GM12878 (cell line): ENCODE measurements around the gene SMIM43. TPM values are rescaled to one million over a fixed set of nuclear protein-coding genes. Genes with fewer than 3 reads are reported as not detected.

Source experiments
- ATAC-seq: fragments of 200-7000 bp; cut with Tn5 transposase; 3 replicates; pipeline ENCODE4 v1.9.1; 2020; ENCODE audit warnings: mild to moderate bottlenecking, moderate library complexity
- Bru-seq: library from RNA; stranded (reverse); fragments of 400-500 nt; gene quantifications from one replicate; lab custom pipeline; 2021; lab: Mats Ljungman, UMichigan
- BruChase-seq, 2 experiments: library from RNA; stranded (reverse); fragments of 400-500 nt; gene quantifications; one replicate each; lab custom pipeline; 2021; lab: Mats Ljungman, UMichigan
- BruUV-seq: library from RNA; stranded (reverse); fragments of 400-500 nt; replicated peaks from 2 replicates; lab custom pipeline; 2021; lab: Mats Ljungman, UMichigan
- CTCF ChIA-PET: fragments of 300-600 bp; sonication (Branson Sonifier 250); formaldehyde crosslinking; extraction: SDS; loops from one replicate; lab custom pipeline; 2021; ENCODE audit warnings: inconsistent platforms; lab: Yijun Ruan, JAX
- POLR2A ChIA-PET: fragments of 350-600 bp; formaldehyde crosslinking; extraction: SDS; loops from one replicate; lab custom pipeline; 2021; ENCODE audit warnings: inconsistent platforms; lab: Charles Lee
- RAD21 ChIA-PET: fragments of 300-600 bp; sonication (Branson Sonifier 250); formaldehyde crosslinking; loops from one replicate; lab custom pipeline; 2023; ENCODE audit warnings: antibody characterized with exemption; ENCODE audit not compliant: unreplicated experiment; lab: Charles Lee
- SMC1A ChIA-PET: fragments of 300-600 bp; sonication (Branson Sonifier 250); formaldehyde crosslinking; loops from one replicate; lab custom pipeline; 2023; ENCODE audit not compliant: unreplicated experiment, uncharacterized antibody; lab: Charles Lee
- DNase-seq: peaks from one replicate; pipeline ENCODE4 v3.0.0-alpha.2; 2011; ENCODE audit warnings: low read depth, low spot score
- FAIRE-seq: peaks from 3 replicates; lab custom pipeline; 2011; peaks lifted over from hg19 to GRCh38; lab: Jason Lieb, UNC
- H2AFZ ChIP-seq: 2 replicates; pipeline ENCODE4 v1.6.0; 2011; ENCODE audit warnings: low read depth, low read length, control low read depth; ENCODE audit not compliant: control insufficient read depth
- H3K27ac ChIP-seq: 2 replicates; pipeline ENCODE4 v1.5.1; 2011; ENCODE audit warnings: control low read depth; ENCODE audit not compliant: control insufficient read depth, insufficient read depth
- H3K27me3 ChIP-seq, 2 experiments: replicated peaks in 1 of 2; 2 replicates each; pipeline versions ENCODE4 v1.6.0 to v1.6.1; 2011; ENCODE audit warnings: low read length in 1 of 2; ENCODE audit not compliant: control insufficient read depth in 2 of 2, insufficient read depth in 2 of 2
- H3K36me3 ChIP-seq, 2 experiments: 2 replicates each; pipeline ENCODE4 v1.5.1; 2011; ENCODE audit warnings: low read length in 1 of 2; ENCODE audit not compliant: control insufficient read depth in 2 of 2, insufficient read depth in 2 of 2
- H3K4me1 ChIP-seq: 2 replicates; pipeline ENCODE4 v1.6.1; 2011; ENCODE audit warnings: mild to moderate bottlenecking, low read length, moderate library complexity, mixed read lengths; ENCODE audit not compliant: control insufficient read depth, insufficient read depth
- H3K4me2 ChIP-seq: 2 replicates; pipeline ENCODE4 v1.6.0; 2011; ENCODE audit warnings: control low read depth; ENCODE audit not compliant: control insufficient read depth, insufficient read depth
- H3K4me3 ChIP-seq: fragments of 200-600 bp; sonication (generic); 2 replicates; pipeline ENCODE4 v1.5.1; 2016
- H3K79me2 ChIP-seq: 2 replicates; pipeline ENCODE4 v1.6.0; 2011; ENCODE audit warnings: low read length; ENCODE audit not compliant: control insufficient read depth, insufficient read depth
- H3K9ac ChIP-seq: 2 replicates; pipeline ENCODE4 v1.8.0; 2011; ENCODE audit warnings: low read length, control low read depth, mixed read lengths; ENCODE audit not compliant: control insufficient read depth, insufficient read depth
- H3K9me3 ChIP-seq: replicated peaks from 3 replicates; pipeline ENCODE4 v1.5.1; 2011; ENCODE audit warnings: mild to moderate bottlenecking, low read length; ENCODE audit not compliant: control insufficient read depth, insufficient read depth
- H4K20me1 ChIP-seq: 2 replicates; pipeline ENCODE4 v1.6.0; 2011; ENCODE audit not compliant: control insufficient read depth, insufficient read depth
- HDAC6 ChIP-seq: fragments of 200-600 bp; sonication (generic); IDR thresholded peaks from one replicate; pipeline ENCODE4 v1.8.0; 2017; ENCODE audit warnings: antibody characterized with exemption; ENCODE audit not compliant: unreplicated experiment
- MEF2B ChIP-seq: fragments of 450-650 bp; IDR thresholded peaks from 2 replicates; pipeline ENCODE4 v1.6.1; 2018; ENCODE audit warnings: mild to moderate bottlenecking, moderate library complexity; ENCODE audit not compliant: partially characterized antibody, poor library complexity, severe bottlenecking
- SUZ12 ChIP-seq: fragments of 200-600 bp; sonication (generic); IDR thresholded peaks from one replicate; pipeline ENCODE4 v1.6.1; 2018; ENCODE audit warnings: antibody characterized with exemption, mild to moderate bottlenecking; ENCODE audit not compliant: unreplicated experiment
- WGBS: methylation state at CpG from one replicate; pipeline ENCODE4 v1.1.6; 2016; ENCODE audit warnings: low lambda C conversion rate; ENCODE audit not compliant: insufficient replicate concordance, insufficient coverage; ENCODE audit errors: missing lambda C conversion rate; 5-methylcytosine and 5-hydroxymethylcytosine counted together
- in situ Hi-C: fragments of 300-500 bp; cut with MboI; formaldehyde crosslinking; loops from 9 replicates; pipeline ENCODE4 v1.14.3; 2018; ENCODE audit warnings: mixed read lengths
- intact Hi-C: fragments of 100-400 bp; cut with micrococcal nuclease; formaldehyde crosslinking; loops from one replicate; pipeline ENCODE4 v1.14.2; 2022; ENCODE audit not compliant: unreplicated experiment
- long read RNA-seq, 2 experiments: library from polyadenylated mRNA; unstranded; transcript quantifications; one replicate each; pipeline ENCODE4 v2.0.0, GENCODE V29; 2019 to 2020
- polyA minus RNA-seq, 3 experiments: library from RNA; depleted of rRNA, polyadenylated mRNA; stranded (reverse); fragments of >200 nt; gene quantifications; 2 replicates each; pipeline ENCODE4 v1.2.3, GENCODE V29; 2011
- polyA plus RNA-seq, 11 experiments: library from polyadenylated mRNA; depleted of rRNA in 4 of 11; unstranded in 6 of 11; stranded (reverse) in 5 of 11; fragments of >200 nt; fragmentation: Nextera tagmentation in 4 of 11; fragmentation: Illumina TruSeq in 1 of 11; extraction: Ambion mirVana in 4 of 11; extraction: Trizol in 1 of 11; gene quantifications; 1 replicate in 1 of 11; 2 replicates in 10 of 11; pipeline versions ENCODE4 v1.2.1 to v1.2.3, GENCODE V29; 2011 to 2016; ENCODE audit warnings: inconsistent platforms in 2 of 11, missing spikeins in 2 of 11, low read depth in 1 of 11
- total RNA-seq, 4 experiments: library from RNA; depleted of rRNA in 3 of 4; stranded (reverse); fragments of >200 nt in 3 of 4; fragmentation: Illumina TruSeq in 1 of 4; extraction: Trizol in 1 of 4; gene quantifications; 2 replicates each; pipeline versions ENCODE4 v1.2.1 to v1.2.3, GENCODE V29; 2013 to 2021

SMIM43 gene
- not detected in 2 replicates for total RNA-seq (2013; cell fraction: nucleolus; rRNA removed)
- not detected in 2 replicates for total RNA-seq (2014; rRNA removed)
- total RNA-seq (2014; rRNA removed; fragmentation: Illumina TruSeq; extraction: Trizol), result not detected in 2 replicates
- total RNA-seq (2021), result not detected in 2 replicates
- polyA plus RNA-seq (2011; ENCODE audit: low read depth), result not detected
- polyA plus RNA-seq (2011; rRNA removed), result 0.04 and 0.12 TPM in 2 replicates
- 0.12 and 0.13 TPM in 2 replicates for polyA plus RNA-seq (2011; cell fraction: cytosol; rRNA removed)
- polyA plus RNA-seq (2011; cell fraction: nucleus; rRNA removed), result 0.16 and 0.27 TPM in 2 replicates
- not detected in 2 replicates for polyA plus RNA-seq (2012)
- not detected in 2 replicates for polyA plus RNA-seq (2014; fragmentation: Illumina TruSeq; extraction: Trizol)
- polyA plus RNA-seq (2014; fragmentation: Nextera tagmentation; extraction: Ambion mirVana), result not detected
- polyA plus RNA-seq (2014; rRNA removed), result not detected in 2 replicates
- polyA plus RNA-seq (2016; fragmentation: Nextera tagmentation; extraction: Ambion mirVana), result not detected
- polyA minus RNA-seq (2011; rRNA and poly(A)+ RNA removed), result 0.07 TPM in 1 of 2 replicates, not detected in the other
- polyA minus RNA-seq (2011; cell fraction: cytosol; rRNA and poly(A)+ RNA removed), result not detected in 2 replicates
- not detected in 2 replicates for polyA minus RNA-seq (2011; cell fraction: nucleus; rRNA and poly(A)+ RNA removed)
- not detected for Bru-seq, nascent RNA
- not detected for BruChase-seq, experiment 1, labeled RNA remaining after a 6-hour chase
- not detected for BruChase-seq, experiment 2, labeled RNA remaining after a 2-hour chase
- long read RNA-seq, experiment 1, result 0 reads
- long read RNA-seq, experiment 2, partial matches to known transcripts, result 0 of 2 reads
- long read RNA-seq, experiment 2, other reads (novel, unspliced or antisense), result 0 of 2 reads

DNA sequence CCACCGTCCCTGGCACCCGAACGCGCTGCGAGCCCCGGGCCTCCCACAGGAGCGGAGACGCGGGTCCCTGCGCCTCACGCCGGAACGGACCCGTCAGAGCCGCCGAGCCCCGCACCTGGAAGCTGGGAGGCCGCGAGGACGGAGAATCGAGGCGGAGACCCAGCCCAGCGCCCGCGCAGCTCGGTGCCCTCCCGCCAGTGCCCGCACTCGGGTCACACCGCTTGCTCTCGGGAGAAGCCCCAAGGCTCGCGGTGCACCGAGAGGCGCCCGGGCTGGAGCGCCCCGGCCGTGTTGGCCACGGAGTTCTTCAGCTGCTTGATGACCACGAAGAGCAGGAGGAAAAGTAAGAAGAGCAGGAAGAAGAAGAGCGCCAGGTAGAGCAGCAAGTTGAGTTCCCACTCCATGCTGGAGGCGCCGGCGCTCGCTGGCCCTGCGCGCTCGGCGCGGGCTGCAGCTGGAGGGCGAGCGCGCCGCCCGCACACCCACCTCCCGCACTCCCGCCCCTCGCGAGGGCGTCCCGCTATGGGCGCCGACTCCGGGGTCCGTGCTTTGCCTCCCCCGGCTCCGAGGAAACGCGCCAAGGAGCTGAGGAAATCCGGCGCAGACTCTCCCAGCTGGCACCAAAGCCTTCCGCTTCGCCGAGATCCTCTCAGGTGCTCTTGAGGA lies at the start of gene SMIM43:
Gene SMIM43, minus strand, starts transcription at position 463 of the 666 bp plus-strand sequence. Its CDS starts 59 bp downstream, at position 404.
- no peaks in the 10 kb centered on the region for H3K79me2 ChIP-seq
- BruUV-seq, result no TSS peak
- H2AFZ ChIP-seq, result no peak within 1 kb of the TSS; the same call in 1 of the 2 replicates
- RAD21 ChIA-PET, result no interaction called here
- H3K4me3 ChIP-seq, result peak within 1 kb of the TSS; percentile 2; the same call in 1 of the 2 replicates
- no peak within 1 kb of the TSS for H3K27ac ChIP-seq
- no peaks in the 10 kb centered on the region for H4K20me1 ChIP-seq
- DNase-seq (no peak), FAIRE-seq (no peak), ATAC-seq (peak; percentile 42)
- 20% methylated on average over 74 of the region's 75 CpGs for WGBS
- H3K9me3 ChIP-seq, result no peaks in the 10 kb centered on the region; the same call in 2 of the 3 replicates
- POLR2A ChIA-PET, result interaction anchor here (0.9 kb wide), 1 partner anchor 9 kb away, joined by 3 read pairs; no protein-coding TSS in a partner anchor
- intact Hi-C loops, result no loop called here
- peaks cover 1 to 5% of the 10 kb centered on the region in 2 experiments; a peak in 3 of 4 replicates for H3K27me3 ChIP-seq
- CTCF ChIA-PET, result interaction anchor here (0.7 kb wide), 1 partner anchor 56 kb away, joined by 3 read pairs; no protein-coding TSS in a partner anchor
- SMC1A ChIA-PET, result interaction anchor here (6.4 kb wide), 1 partner anchor 13 kb away, joined by 36 read pairs; no protein-coding TSS in a partner anchor
- no peaks in the 10 kb centered on the region for H3K4me1 ChIP-seq
- H3K9ac ChIP-seq, result no peak within 1 kb of the TSS
- H3K4me2 ChIP-seq, result peak within 1 kb of the TSS; percentile 45
- in situ Hi-C loops, result no loop called here
- H3K36me3 ChIP-seq, result no peaks in the 10 kb centered on the region
- TF ChIP-seq MEF2B (no peak), HDAC6 (peak; percentile 83), SUZ12 (peak; percentile 56)
